SKM-1 treated with dmso at 0.1 percent for 144 hours (cell line): ENCODE data around the gene GRM7.

Experiments used
- DNase-seq: peaks from one replicate; lab custom pipeline; 2025; ENCODE audit not compliant: unreplicated experiment; lab: John Stamatoyannopoulos, UW

Gene GRM7

DNA sequence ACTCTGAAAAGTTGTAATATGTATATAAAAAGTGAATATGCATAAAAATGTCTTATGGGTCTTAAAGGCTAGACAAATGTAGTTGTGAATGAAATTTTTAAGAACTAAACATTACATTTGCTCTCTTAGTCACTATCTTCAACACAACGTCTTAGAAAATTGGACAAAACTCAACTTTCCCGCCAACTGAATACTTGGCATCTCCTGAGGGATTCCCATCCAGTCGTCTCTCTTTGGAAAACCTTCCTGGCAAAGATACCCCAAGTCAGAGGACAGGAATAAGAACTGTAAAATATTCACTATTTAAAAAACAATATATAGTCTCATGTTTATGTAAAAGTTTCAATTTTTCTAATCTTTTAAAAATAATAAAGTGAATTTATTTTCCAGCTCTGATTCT is 354.8 kb downstream of the GRM7 start:
- no peak for DNase-seq

DNA sequence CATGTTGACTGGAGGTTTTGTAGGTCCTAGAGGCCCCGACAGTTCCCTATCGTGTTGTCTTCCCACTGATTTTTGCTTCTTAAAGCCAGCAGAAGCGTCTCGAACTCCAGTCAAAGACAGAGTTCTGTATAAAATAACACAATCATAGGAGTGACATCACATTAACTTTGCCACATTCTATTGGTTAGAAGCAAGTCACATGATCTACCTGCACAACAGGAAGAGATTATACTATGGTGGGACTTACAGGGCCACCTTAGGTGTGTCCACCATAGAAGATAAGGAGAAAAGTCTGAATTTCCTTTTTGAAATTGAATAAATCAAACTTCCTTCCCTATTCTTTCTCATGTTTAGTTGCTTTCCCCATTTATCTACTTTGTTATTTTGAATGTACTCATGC is 365.5 kb downstream of the GRM7 start:
- DNase-seq, result no peak

DNA sequence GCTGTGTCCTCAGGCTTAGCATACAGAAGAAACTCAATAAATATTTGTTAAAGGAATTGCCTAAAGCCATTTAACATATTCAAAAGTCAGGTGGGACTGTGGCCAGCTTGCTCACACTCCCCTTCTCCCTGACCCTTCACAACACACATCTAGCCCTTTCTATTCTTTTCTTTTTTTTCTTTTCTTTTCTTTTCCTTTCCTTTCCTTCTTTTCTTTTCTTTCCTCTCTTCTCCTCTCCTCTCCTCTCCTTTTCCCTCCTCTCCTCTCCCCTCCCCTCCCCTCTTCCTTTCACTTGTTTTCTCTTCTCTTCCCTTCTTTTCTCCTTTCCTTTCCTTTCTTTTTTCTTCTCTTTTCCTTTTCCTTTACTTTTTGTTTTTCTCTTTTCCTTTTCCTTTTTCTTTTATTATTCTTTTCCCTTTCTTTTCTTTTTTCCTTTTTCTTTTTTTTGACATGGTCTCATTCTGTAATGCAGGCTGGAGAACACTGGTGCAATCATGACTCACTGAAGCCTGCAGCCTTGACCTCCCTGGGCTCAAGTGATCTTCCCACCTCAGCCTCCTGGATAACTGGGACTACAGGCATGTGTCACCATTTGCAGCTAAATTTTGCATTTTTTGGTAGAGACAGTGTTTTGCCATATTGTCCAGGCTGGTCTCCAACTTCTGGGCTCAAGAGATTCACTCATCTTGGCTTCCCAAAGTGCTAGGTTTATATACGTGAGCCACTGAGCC is 377.8 kb downstream of the GRM7 start:
- no peak for DNase-seq

DNA sequence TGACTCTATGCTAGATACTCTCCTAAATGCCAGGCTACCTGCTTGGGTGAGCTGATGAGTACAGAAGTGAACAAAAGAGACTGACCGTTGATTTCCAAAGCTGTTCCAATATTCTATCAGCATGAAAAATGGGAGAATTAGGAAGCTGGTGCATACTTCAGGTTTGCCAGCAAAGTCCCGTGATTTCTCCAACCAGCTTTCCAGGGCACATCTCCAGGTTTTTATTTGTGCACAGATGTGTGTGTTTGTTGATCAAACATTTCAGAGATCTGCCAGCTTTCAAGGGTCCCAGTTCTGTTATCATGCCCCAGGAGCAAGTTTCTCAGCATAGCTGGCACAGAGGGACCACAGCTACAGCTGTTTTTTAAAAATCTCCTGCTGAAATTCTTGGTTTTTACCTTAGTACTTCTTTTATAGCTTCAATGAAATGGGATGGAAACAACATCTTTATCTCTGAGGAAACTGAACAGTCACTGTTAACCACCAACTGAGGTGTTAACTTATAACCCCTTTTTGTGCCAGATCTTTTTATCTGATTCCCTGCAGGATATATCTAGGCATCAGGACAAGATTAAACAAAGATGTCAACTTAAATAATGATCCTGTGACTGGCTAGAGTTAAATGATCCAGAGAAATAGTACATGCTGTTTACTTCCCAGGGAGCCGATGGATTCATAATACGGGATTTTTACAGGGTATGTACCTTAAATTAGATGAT is 380.8 kb downstream of the GRM7 start:
- no peak for DNase-seq

DNA sequence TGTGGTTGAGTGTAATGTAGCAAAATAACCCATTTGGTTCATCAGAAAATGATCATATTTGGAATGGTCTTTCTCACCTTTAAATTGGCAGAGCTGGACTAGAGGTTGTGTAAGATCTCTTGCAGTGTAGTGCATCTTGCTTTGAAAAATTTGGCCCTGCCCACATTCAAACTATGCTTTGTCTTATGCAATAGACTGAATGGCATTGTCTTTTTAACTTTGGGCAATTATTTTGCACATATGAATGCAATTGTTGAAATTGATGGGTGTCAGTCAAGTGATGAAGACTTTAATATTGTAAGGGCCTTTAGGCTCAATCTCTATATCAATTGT is 381.4 kb downstream of the GRM7 start:
- no peak for DNase-seq

DNA sequence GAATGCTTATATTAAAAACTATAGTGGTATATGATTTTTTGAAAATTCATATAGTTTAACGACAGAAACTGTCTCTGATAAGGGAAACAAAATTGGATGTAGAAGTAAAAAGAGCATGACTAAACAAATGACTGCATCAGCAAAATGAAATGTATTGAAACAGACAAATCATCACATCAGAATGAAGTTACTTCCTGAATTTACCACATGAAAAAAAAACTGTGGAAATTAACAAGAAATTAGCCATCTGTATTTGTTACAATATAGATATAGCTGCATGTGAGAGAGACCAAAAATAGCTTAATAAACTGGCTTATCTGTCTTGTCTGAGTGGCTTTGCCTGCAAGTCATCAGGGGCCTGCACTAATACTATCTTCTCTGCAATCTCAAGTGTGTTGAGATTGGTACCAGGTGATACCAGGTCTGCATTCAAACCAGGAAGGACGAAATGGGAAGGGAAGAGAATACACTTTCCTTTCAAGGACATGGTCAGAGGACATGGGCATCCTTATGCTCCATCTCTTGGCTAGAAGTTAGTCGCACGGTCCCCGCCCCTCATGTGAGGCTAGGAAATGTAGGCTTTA is 388.7 kb downstream of the GRM7 start:
- no peak for DNase-seq

DNA sequence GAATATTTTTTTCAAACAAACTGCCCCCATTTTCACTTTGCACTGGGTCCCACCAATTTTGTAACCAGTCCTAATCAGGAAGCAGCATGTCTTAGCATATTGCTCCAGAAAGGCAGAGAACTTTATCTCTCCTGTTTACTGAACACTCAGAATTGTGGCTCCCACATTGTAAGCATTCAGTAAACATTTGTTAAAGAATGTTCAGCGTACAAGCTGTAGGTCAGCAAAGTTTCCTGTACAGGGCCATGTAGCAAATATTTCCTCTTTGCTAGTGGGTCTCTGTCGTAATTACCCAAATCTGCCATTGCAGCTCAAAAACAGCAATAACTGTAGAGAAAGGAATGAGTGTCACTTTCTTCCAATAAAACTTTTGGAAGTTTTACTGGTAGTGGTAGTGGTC is 393.3 kb downstream of the GRM7 start:
- no peak for DNase-seq

DNA sequence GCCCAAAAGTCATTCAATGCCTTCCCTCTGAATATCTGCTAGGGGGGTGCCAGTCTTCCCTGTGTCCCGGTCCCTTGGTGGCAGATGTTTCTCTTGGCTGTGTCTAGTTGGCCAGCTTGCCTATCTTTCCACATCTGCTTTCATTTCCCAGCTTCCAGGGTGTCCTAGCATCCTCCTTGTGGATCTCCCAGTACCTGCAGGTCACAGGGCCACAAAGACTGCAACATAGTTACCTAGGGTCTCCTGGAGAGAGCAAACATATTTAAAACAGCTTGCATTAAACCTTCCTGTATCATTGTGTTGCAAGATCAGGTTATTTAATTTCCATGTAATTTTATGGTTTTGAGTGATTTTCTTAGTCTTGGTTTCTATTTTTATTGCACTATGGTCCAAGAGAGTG is 400.1 kb downstream of the GRM7 start:
- no peak for DNase-seq

DNA sequence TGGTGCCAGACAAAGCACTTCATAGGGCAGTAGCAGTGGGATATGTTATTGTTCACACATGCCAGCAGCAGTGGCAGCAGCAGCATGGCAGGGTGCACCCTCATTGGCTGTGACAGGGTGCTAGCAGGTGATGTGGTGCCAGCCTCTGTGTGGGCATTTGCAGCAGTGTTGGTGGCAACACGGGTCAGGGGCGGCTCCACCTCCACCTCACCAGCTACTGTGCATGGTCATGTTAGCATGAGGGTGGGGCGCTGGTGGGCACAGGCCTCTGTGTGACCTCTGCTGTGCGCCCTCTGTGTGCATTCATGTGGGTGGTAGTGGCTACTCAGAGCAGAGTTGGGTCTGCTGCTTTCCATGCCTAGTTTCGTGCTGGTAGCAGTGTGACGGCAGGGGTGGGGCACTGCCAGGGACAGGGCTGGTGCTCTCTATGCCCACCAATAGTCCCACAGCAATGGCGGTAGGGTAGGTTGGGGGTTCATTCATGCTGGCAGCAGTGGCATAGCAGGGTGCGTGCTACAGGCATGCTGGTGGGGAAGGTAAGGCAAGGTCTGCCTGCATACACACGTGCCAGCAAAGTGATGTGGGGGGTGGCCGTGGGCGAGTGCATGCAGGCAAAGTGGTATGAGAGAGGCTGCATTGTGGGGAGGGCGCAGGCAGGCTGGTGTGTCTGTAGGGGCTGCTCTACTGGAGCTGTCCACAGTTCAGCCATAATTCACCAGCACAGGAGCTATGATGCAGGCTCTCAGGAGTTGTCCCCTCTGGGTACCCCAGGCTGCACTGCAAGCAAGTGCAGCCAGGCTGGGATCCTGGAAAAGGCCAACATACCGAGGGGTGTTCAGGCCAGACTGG is 402.7 kb downstream of the GRM7 start:
- DNase-seq, result no peak

DNA sequence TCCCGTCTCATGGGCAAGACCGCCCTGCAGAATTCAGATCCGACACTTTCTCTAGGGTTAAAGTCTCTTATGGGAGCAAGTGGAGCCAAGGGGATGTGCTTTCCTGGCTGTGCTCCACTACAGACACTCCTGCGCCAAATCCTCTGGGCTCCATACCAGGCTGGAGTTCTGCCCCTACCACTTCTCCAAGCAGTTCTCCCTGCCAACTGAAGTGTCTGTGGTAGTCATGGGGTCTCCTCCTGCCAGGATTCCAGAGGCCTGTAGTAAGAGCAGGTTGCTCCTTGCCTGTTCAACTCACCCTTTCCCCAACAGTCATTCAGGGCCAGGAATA is 403.2 kb downstream of the GRM7 start:
- no peak for DNase-seq

DNA sequence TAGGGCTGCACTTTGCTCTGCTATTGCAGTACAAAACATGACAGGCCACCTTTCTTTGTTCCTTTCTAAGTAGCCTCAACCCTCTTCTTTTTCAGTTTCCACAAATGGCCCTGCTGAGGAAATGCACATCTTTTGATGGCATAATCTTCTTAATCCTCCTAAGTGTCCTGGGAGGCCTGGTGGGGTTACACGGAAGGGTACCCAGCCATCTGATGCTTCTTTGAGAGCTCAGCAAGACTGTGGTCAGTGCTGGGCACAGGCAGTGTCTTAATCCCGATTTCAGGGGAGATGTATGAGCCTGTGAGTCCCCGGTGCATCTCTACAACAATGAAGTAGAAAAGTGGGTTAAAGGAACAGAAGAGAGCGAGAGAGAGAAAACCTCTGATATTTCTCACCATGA is 404.8 kb downstream of the GRM7 start:
- DNase-seq, result no peak

DNA sequence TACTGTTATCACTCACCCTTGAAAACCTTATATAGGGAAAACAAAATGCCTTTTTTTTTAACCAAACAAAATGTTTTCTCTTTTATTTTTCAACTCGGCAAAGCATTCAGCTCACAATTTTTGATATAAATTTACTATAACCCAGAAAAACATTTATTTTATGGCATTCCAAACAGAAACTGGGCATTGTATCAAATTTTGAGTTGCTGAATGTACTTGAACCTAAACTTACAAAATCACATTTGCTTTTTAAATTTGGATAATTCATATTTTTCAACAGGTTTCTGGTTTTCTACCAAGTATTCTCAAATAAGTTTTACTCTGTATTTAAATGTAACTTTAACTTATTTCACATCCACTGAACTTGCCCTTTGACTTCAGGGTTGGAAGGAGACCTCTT is 405.6 kb downstream of the GRM7 start:
- no peak for DNase-seq

DNA sequence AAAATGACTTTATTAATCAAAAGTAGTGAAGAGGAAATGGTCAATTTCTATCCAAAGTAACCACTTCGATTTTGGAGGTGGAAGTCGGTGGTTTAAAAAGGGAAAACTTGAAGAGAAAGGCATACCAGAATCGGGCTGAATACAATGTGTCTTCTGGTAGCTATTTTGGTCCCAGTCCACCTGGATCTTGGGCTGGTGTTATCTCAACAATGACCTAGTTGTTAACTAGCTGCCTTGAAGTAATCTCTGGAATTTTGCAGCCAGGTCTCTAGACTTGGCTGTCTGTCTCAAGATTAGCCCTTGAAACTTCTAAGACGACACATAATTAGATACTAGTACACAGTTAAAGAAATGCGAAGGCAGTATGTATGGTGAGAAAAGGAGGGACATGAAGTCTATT is 409.8 kb downstream of the GRM7 start:
- DNase-seq, result no peak

DNA sequence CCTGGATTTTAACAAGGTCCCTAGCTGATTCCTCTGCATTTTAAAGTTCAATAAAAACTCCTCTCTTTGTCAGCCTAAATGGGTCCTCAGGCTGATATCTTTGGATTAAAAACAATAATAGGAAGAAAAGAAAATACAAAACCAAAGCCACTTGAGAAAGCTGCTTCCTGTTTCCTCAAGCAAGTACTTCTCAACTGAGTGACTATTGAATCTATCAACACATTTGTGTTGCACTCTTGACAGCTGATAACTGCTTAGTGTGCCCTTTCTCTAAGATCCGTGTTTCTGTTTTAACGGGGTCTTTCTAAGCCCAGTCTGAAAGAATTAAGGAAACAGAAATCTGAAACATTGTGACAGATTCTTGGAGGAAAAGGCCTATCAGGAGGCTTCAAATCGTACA is 410.7 kb downstream of the GRM7 start:
- DNase-seq, result no peak

DNA sequence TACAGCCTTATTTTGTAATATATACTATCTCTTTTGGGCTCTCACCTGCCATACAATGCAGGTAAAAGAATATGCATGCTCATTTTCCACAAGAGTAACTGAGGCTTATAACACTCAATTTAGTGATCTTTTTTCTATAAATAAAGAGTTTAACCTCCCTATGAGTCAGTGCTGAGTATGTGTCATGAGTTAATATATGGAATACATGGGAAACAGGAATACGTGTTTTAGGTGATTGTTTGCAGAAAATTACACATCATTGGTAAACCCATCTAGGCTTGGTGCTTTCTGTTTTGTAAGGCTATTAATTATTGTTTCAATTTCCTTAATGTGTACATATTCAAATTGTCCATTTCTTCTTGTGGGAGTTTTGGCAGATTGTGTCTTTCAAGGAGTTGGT is 411.3 kb downstream of the GRM7 start:
- no peak for DNase-seq

DNA sequence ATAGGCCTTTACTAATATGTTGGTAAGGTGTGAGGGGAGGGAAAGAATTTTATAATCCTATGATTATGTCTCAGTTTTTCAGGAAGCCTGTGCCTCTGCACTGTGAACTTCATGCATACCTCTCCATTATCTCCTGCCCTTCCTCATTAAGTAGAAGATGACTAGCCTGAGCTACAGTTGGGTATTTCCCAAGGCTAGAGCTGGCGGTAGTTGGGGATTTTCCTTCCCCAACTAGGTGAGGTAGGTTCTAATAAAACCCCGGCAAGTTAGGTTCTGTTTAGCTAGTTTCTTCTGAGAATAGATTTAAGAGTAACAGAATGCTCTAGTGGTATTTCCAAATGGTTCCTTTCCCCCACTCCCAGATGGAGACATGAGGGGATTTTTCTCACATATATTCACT is 414.5 kb downstream of the GRM7 start:
- no peak for DNase-seq

DNA sequence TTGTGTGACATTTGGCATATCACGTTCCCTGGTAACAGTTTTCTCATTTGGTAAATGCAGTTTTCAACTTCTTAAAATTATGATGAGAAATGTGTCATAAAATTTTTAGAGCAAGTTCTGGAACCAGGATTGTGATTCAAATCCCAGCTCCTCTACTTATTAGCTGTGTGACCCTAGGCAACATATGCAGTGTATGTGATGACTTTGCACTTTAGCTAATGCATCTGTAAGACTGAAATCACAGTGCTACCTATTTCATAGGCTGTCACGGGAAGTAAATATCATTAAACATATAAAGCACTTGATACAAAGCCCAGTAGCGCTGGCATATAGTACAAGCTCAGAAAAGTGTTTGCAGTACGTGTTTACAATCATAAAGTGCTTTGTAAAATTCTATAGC is 419.4 kb downstream of the GRM7 start:
- DNase-seq, result no peak

DNA sequence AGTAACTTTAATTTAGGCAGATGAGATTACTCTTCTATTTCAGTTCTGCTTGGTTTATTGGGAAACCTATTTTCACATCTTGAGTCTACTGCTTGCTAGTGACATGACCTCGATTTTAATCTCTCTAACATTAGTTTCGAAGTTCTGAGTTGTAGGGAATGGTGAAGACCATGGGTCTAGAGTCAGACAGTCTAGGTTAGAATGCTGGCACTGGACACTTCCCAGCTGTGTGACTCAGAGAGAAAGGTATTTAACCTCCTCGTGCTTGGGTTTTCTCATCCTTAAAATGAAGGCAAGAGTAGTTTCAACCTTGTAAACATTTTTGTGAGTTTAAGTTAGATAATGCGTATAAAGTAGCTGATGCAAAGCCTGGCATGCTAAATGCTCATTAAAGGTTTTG is 422.1 kb downstream of the GRM7 start:
- no peak for DNase-seq

DNA sequence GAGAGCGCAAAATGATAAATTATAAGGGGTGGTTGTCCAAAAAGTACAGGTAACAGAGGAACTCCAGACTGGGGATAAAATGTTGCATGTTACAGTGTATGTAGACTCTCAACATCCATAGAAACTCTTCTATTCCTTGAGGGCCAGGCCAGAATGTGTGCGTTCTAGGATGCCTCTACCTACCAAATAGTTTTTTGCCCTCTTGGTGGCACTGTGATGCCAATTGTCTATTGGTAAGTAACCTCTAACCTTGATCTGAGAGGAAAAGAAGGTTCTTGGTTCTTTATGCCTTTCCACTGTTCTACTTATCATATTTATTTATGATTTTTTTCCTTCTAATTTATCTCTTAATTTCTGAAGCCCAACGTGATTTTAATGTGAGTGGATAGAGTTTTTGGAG is 424.6 kb downstream of the GRM7 start:
- no peak for DNase-seq

DNA sequence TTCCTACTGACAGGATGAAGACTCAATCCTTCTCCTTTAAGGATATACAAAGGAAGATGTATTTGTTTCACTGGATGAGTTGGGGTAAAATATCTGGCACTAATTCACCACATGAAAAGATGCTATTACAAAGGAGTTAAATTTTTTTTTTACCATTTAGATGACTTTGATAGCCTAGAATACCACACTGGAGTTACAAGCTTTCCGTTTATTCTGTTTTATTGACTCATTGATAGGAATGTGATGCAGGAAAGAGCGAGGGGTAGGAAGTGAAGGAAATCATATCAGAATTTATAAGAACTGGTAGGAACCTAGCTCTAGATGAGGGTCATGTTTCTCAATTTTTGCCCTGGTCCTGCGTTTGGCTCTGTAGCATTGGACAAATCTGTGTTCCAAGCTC is 427.2 kb downstream of the GRM7 start:
- DNase-seq, result no peak

DNA sequence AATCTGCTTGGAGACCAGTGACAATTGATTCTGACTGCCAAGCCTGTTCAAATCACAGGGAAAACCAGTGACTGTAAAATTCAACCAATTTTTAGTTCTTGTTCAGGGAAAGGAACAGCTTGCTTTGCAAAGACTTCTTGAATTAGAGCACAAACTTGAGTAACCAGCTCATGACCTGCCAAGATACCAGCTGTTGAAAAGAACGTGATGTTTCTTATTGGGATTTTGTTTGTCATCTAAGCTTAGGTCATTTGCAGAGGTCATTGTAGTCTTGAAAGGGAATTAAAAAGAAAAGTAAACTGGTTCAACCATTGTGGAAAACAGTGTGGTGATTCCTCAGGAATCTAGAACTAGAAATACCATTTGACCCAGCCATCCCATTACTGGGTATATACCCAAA is 428.2 kb downstream of the GRM7 start:
- no peak for DNase-seq
